Ectodermal cell (in vitro differentiated cells): ENCODE data around the gene ARTN.

Source experiments
- H3K27ac ChIP-seq: 2 replicates; pipeline ENCODE4 v1.7.0; 2013; ENCODE audit warnings: mild to moderate bottlenecking, low read depth, low read length; ENCODE audit not compliant: insufficient read depth, poor library complexity, severe bottlenecking
- H3K27me3 ChIP-seq: 2 replicates; pipeline ENCODE4 v1.7.0; 2013; ENCODE audit warnings: mild to moderate bottlenecking, low read length; ENCODE audit not compliant: insufficient read depth, control insufficient read depth, poor library complexity, severe bottlenecking
- H3K36me3 ChIP-seq: one replicate; pipeline ENCODE4 v1.7.0; 2013; ENCODE audit warnings: low read length; ENCODE audit not compliant: control insufficient read depth, insufficient read depth
- H3K4me1 ChIP-seq: one replicate; pipeline ENCODE4 v1.7.0; 2013; ENCODE audit warnings: low read length; ENCODE audit not compliant: control insufficient read depth, insufficient read depth
- H3K4me3 ChIP-seq: 2 replicates; pipeline ENCODE4 v1.7.0; 2013; ENCODE audit warnings: low read depth, low read length, control low read depth; ENCODE audit not compliant: insufficient read depth
- H3K9me3 ChIP-seq: 2 replicates; pipeline ENCODE4 v1.7.0; 2013; ENCODE audit warnings: mild to moderate bottlenecking, low read length, moderate library complexity; ENCODE audit not compliant: control insufficient read depth
- WGBS, 2 experiments: methylation state at CpG; one replicate each; pipeline ENCODE4 v1.1.7; 2013; ENCODE audit warnings: missing lambda C conversion rate in 2 of 2; 5-methylcytosine and 5-hydroxymethylcytosine counted together

The ARTN gene

DNA sequence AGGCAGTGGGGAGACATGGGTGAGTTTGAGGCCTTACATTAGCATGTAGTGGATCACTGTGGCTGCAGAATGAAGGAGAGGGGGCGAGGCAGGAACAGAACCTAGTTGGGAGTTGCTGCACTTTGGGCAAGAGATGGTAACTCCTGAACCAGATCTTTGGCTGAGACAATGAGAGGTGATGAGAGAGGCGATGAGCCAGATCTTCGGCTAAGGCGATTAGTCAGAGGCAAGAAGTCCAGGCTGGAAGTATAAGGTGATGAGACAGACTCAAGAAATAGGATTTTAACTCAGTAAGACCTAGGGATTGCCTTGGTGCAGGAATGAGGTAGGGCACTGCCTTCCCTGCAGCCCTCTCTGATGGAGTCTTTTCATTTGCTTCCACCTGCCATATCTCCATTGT, 9.1 kb upstream of the ARTN start:
- 72% methylated on average over 4 of the region's 4 CpGs for WGBS, 2 experiments
- no peak overlapping the region for H3K27ac ChIP-seq
- no peaks in the 10 kb centered on the region for H3K9me3 ChIP-seq
- no peaks in the 10 kb centered on the region for H3K27me3 ChIP-seq
- no peaks in the 10 kb centered on the region for H3K36me3 ChIP-seq
- H3K4me1 ChIP-seq: no peaks in the 10 kb centered on the region
- no peak overlapping the region for H3K4me3 ChIP-seq

DNA sequence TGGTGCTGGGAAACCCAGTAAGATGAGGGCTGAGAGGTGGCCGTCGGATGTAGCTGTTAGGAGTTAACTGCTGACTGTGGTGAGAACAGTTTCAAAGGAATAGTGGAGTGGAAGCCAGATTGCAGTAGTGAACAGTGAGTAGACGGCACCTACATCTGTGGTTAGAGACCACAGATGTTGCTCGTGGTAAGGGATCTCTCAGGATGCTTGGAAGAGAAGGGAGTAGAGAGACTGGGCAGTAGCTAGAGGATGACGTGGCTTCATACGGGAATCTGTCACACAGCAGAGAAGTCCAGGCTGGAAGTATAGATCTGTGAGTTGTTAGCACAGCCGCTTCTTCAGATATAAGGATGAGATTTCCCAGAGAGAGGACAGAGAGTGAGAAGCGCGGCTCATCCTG, 7.8 kb upstream of the ARTN start:
- WGBS, 2 experiments: 94 to 97% methylated on average over 9 of the region's 9 CpGs
- H3K36me3 ChIP-seq: no peaks in the 10 kb centered on the region
- no peak overlapping the region for H3K27ac ChIP-seq
- no peaks in the 10 kb centered on the region for H3K4me1 ChIP-seq
- H3K27me3 ChIP-seq: no peaks in the 10 kb centered on the region
- H3K9me3 ChIP-seq: no peaks in the 10 kb centered on the region
- no peak overlapping the region for H3K4me3 ChIP-seq

DNA sequence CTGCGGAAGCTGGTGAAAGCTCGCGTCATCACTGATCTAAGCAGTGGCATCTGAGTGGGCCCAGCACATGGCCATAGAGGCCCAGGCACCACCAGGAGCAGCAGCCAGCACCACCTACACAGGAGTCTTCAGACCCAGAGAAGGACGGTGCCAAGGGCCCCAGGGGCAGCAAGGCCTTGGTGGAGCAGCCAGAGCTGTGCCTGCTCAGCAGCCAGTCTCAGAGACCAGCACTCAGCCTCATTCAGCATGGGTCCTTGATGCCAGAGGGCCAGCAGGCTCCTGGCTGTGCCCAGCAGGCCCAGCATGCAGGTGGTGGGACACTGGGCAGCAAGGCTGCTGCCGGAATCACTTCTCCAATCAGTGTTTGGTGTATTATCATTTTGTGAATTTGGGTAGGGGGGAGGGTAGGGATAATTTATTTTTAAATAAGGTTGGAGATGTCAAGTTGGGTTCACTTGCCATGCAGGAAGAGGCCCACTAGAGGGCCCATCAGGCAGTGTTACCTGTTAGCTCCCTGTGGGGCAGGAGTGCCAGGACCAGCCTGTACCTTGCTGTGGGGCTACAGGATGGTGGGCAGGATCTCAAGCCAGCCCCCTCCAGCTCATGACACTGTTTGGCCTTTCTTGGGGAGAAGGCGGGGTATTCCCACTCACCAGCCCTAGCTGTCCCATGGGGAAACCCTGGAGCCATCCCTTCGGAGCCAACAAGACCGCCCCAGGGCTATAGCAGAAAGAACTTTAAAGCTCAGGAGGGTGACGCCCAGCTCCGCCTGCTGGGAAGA, 3.2 kb upstream of the ARTN start:
- Histone ChIP-seq H3K4me1 (peaks cover 11% of the 10 kb centered on the region), H3K27ac (no peak overlapping the region), H3K36me3 (no peaks in the 10 kb centered on the region), H3K4me3 (no peak overlapping the region), H3K9me3 (no peaks in the 10 kb centered on the region), H3K27me3 (peaks cover 24% of the 10 kb centered on the region)
- 91 to 92% methylated on average over 10 of the region's 10 CpGs for WGBS, 2 experiments

DNA sequence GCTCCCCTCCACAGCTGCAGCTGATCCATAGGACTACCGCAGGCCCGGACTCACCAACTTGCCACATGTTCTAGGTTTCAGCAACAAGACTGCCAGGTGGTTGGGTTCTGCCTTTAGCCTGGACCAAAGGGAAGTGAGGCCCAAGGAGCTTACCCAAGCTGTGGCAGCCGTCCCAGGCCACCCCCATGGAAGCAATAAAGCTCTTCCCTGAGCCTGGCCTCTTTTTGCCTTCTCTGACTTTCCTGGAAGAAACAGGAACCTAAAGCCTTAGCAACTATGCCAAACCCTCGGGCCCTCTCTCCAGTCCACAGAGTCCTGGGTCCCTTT, 2.7 kb upstream of the ARTN start:
- no peaks in the 10 kb centered on the region for H3K9me3 ChIP-seq
- no peaks in the 10 kb centered on the region for H3K36me3 ChIP-seq
- no peak overlapping the region for H3K4me3 ChIP-seq
- WGBS, 2 experiments: 82 to 88% methylated on average over 4 of the region's 4 CpGs
- peaks cover 16% of the 10 kb centered on the region for H3K4me1 ChIP-seq
- H3K27me3 ChIP-seq: peaks cover 30% of the 10 kb centered on the region
- no peak overlapping the region for H3K27ac ChIP-seq

DNA sequence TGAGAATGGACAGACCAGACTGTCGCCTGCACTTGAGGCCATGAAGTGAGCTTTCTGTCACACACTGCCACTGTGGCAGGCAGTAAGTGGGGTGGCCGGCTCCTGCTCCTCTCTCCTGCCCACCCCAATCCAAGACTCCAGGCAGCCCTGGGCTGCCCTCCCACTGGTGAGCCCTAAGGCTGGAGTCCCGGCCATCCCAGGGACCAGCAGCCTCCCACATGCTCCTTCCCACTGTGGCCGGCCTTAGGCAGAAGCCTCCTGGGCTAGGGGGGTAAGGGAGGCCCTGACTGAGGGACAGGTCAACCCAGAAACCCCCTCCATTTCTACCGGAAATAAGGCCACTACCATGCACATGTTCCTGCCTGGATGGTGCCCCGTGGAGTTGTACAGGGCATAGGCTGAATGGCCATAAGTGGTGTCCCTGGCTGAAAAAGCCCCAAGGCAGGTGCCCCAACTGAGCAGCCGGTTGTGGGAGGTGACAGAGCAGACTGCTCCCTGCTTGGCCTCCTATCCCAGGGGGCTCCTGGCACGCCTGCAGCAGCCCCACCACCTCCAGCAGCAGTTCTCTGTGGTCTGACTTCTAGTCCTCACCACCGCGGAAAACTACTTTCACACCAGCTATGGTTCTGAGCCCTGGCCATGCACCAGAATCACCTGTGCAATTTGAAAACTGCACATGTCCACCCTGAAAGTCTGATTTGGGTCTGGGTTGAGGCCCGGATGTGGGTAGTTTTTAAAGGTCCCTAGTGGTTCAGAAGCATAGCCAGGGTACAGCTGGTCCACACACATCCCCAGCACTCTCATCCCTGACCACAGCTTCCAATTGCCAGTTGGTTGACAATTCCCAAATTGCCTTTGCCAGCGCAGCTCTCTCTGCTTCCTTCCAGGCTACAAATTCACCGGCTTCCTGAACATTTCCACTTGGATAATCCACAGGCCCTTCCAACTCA, 1.6 kb upstream of the ARTN start:
- H3K27me3 ChIP-seq: peaks cover 41% of the 10 kb centered on the region
- H3K27ac ChIP-seq: no peak overlapping the region
- H3K9me3 ChIP-seq: no peaks in the 10 kb centered on the region
- WGBS, 2 experiments: 91 to 92% methylated on average over 13 of the region's 13 CpGs
- H3K4me3 ChIP-seq: no peak overlapping the region
- peaks cover 17% of the 10 kb centered on the region for H3K4me1 ChIP-seq
- no peaks in the 10 kb centered on the region for H3K36me3 ChIP-seq

DNA sequence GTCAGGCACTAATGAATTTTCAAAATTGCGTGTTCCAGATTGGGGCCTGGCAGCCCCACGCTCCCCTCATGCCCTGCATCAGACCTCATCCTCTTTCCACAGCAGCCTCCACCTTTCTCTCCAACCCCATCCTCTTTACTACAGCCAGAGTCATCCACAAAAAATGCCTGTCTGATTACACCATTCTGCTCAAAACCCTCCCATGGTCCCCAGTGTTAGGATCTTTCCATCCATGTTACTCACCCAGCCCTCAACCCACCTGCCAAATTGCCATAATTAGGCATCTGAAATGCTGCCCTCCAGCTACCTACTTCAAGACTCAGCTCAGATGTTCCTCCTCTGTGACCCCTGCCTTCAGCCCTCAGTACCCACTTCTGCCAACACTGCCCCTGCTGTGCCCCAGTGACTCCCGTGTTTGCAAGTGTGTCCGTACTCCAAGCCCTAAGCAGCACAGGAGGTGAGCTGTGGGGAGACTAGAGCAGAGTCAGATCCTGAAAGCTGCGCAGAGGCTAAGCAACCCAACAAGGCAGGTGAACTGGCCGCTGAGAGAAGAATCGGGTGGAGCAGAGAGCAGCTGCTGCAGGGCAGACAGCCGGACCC, 715 bp upstream of the ARTN start:
- Histone ChIP-seq H3K27ac (no peak overlapping the region), H3K4me3 (peak overlapping the region; percentile 51), H3K27me3 (peaks cover 49% of the 10 kb centered on the region), H3K9me3 (no peaks in the 10 kb centered on the region), H3K4me1 (peaks cover 17% of the 10 kb centered on the region), H3K36me3 (no peaks in the 10 kb centered on the region)
- 27 to 30% methylated on average over 8 of the region's 8 CpGs for WGBS, 2 experiments

GRCh38 chr1:43934101-43934985, 742 bp downstream of the ARTN start:
- Histone ChIP-seq H3K27ac (no peak overlapping the region), H3K4me1 (peaks cover 17% of the 10 kb centered on the region), H3K36me3 (no peaks in the 10 kb centered on the region), H3K27me3 (peaks cover 49% of the 10 kb centered on the region), H3K9me3 (no peaks in the 10 kb centered on the region), H3K4me3 (peak overlapping the region; percentile 51)
- WGBS, 2 experiments: 54 to 57% methylated on average over 13 of the region's 13 CpGs

DNA sequence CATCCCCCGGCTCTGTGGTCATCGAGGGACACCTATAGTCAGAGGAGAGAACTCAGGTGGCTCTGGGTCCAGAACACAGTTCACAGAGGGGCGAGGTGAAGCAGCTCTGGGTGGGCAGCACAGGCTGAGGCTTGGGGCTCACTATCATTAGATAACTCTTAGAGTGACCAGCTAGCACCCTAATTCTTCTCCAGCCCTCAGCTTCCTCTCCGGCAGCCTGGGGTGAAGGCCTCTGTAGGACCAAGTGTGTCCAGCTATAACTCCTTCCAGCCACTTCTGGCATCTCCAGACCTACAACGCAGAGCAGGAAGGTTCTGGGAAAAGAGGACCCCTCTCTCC, 1.4 kb downstream of the ARTN start:
- WGBS, 2 experiments: 43 to 46% methylated on average over 5 of the region's 5 CpGs
- peaks cover 49% of the 10 kb centered on the region for H3K27me3 ChIP-seq
- H3K9me3 ChIP-seq: no peaks in the 10 kb centered on the region
- no peak overlapping the region for H3K27ac ChIP-seq
- no peak overlapping the region for H3K4me3 ChIP-seq
- peaks cover 17% of the 10 kb centered on the region for H3K4me1 ChIP-seq
- H3K36me3 ChIP-seq: no peaks in the 10 kb centered on the region

- H3K4me1 ChIP-seq: peaks cover 17% of the 10 kb centered on the region
- H3K27me3 ChIP-seq: peaks cover 49% of the 10 kb centered on the region
- H3K4me3 ChIP-seq: peak overlapping the region; percentile 36
- WGBS, 2 experiments: 9% methylated on average over 48 of the region's 48 CpGs
- no peaks in the 10 kb centered on the region for H3K9me3 ChIP-seq
- H3K27ac ChIP-seq: no peak overlapping the region
- H3K36me3 ChIP-seq: no peaks in the 10 kb centered on the region
Observed at GRCh38 chr1:43935711-43936427, 2.3 kb downstream of the ARTN start.
